Testis (tissue), 3 donors: Measurements from ENCODE around the gene CEACAM18. TPM values are rescaled to one million over a fixed set of nuclear protein-coding genes. Genes with fewer than 3 reads are reported as not detected.

Experiments
- DNase-seq: peaks from one replicate; pipeline ENCODE4 v3.0.0-alpha.2; 2019
- H3K27ac ChIP-seq, 2 donors: fragments of 200-600 bp; sonication (generic); one replicate each; pipeline ENCODE4 v1.5.1; 2019
- H3K27me3 ChIP-seq: fragments of 200-600 bp; sonication (generic); one replicate; pipeline ENCODE4 v1.5.1; 2019
- H3K36me3 ChIP-seq: fragments of 200-600 bp; sonication (generic); one replicate; pipeline ENCODE4 v1.5.1; 2017; ENCODE audit warnings: low read depth; ENCODE audit errors: missing control alignments
- H3K4me1 ChIP-seq: fragments of 200-600 bp; sonication (generic); one replicate; pipeline ENCODE4 v1.5.1; 2019
- H3K4me3 ChIP-seq, 2 donors: fragments of 200-600 bp; sonication (generic); one replicate each; pipeline ENCODE4 v1.5.1; 2017 to 2019
- H3K9me3 ChIP-seq: fragments of 200-600 bp; sonication (generic); one replicate; pipeline ENCODE4 v1.5.1; 2017
- CTCF ChIP-seq, 3 experiments: fragments of 450-650 bp in 2 of 3; fragments of 200-600 bp in 1 of 3; sonication (generic) in 1 of 3; IDR thresholded peaks; one replicate each; pipeline ENCODE4 v1.5.1; 2016 to 2019; ENCODE audit warnings: antibody characterized with exemption in 3 of 3, mild to moderate bottlenecking in 2 of 3, moderate library complexity in 1 of 3
- POLR2A ChIP-seq: fragments of 450-650 bp; IDR thresholded peaks from one replicate; pipeline ENCODE4 v1.6.1; 2017; ENCODE audit warnings: antibody characterized with exemption, mild to moderate bottlenecking, moderate library complexity
- WGBS, 2 donors: methylation state at CpG; one replicate each; pipeline ENCODE4 v1.1.5; 2018; 5-methylcytosine and 5-hydroxymethylcytosine counted together
- intact Hi-C: fragments of 100-400 bp; cut with DNase I; formaldehyde crosslinking; loops from one replicate; pipeline ENCODE4 v1.15.1; 2023; ENCODE audit warnings: low total_unique reads
- polyA plus RNA-seq: library from polyadenylated mRNA; stranded (reverse); fragments of 350-450 nt; fragmentation: Illumina TruSeq; extraction: RNeasy Lipid Tissue Mini Kit (QIAGEN cat#74804); gene quantifications from one replicate; pipeline ENCODE4 v1.2.3, GENCODE V29; 2014; ENCODE audit warnings: low read depth, low replicate concordance; ENCODE audit not compliant: insufficient read depth
- total RNA-seq, 2 donors: library from RNA; depleted of rRNA; stranded (reverse); fragments of >200 nt; gene quantifications; one replicate each; pipeline ENCODE4 v1.2.3, GENCODE V29; 2016

Gene CEACAM18
- total and polyA plus RNA-seq, 3 donors from 2014 or later = not detected

GRCh38 chr19:51471527-51471926 is 6.8 kb upstream of the CEACAM18 start:
- Histone ChIP-seq H3K36me3 (no peaks in the 10 kb centered on the region), H3K4me1 (no peaks in the 10 kb centered on the region), H3K4me3 (no peak overlapping the region), H3K9me3 (no peaks in the 10 kb centered on the region), H3K27ac (no peak overlapping the region), H3K27me3 (no peaks in the 10 kb centered on the region)
- WGBS, 2 donors = 68 to 81% methylated on average over 1 of the region's 1 CpG
- no peak for DNase-seq
- intact Hi-C loops = no loop called here
- TF ChIP-seq CTCF (IDR thresholded peaks at IDR 0.05) (no peak), POLR2A (no peak)

- intact Hi-C loops = no loop called here
- Histone ChIP-seq H3K36me3 (no peaks in the 10 kb centered on the region), H3K27ac (no peak overlapping the region), H3K9me3 (no peaks in the 10 kb centered on the region), H3K4me1 (no peaks in the 10 kb centered on the region), H3K27me3 (no peaks in the 10 kb centered on the region), H3K4me3 (no peak overlapping the region)
- DNase-seq = no peak
- WGBS, 2 donors = 10 to 14% methylated on average over 4 of the region's 4 CpGs
- TF ChIP-seq POLR2A (no peak), CTCF (IDR thresholded peaks at IDR 0.05) (no peak)
Measured at GRCh38 chr19:51472607-51473006, 5.7 kb upstream of the CEACAM18 start.

- intact Hi-C loops = no loop called here
- no peaks in the 10 kb centered on the region for H3K27me3 ChIP-seq
- no peaks in the 10 kb centered on the region for H3K9me3 ChIP-seq
- no peak overlapping the region for H3K4me3 ChIP-seq
- no peak overlapping the region for H3K27ac ChIP-seq
- TF ChIP-seq POLR2A (no peak), CTCF (IDR thresholded peaks at IDR 0.05) (peak; percentile 73 to 91 (median 85))
- no peaks in the 10 kb centered on the region for H3K4me1 ChIP-seq
- WGBS, 2 donors = 36 to 38% methylated on average over 7 of the region's 7 CpGs
- DNase-seq = peak; percentile 94
- H3K36me3 ChIP-seq = no peaks in the 10 kb centered on the region
Measured at GRCh38 chr19:51473009-51473707, 5.2 kb upstream of the CEACAM18 start.

- H3K4me1 ChIP-seq = no peaks in the 10 kb centered on the region
- DNase-seq = no peak
- no peaks in the 10 kb centered on the region for H3K27me3 ChIP-seq
- H3K36me3 ChIP-seq = no peaks in the 10 kb centered on the region
- TF ChIP-seq CTCF (IDR thresholded peaks at IDR 0.05) (no peak), POLR2A (no peak)
- WGBS, 2 donors = 90 to 91% methylated on average over 3 of the region's 3 CpGs
- H3K4me3 ChIP-seq = no peak overlapping the region
- intact Hi-C loops = no loop called here
- no peaks in the 10 kb centered on the region for H3K9me3 ChIP-seq
- H3K27ac ChIP-seq = no peak overlapping the region
Measured at GRCh38 chr19:51476164-51476563, 2.2 kb upstream of the CEACAM18 start.

GRCh38 chr19:51477344-51477743 is 995 bp upstream of the CEACAM18 start:
- Histone ChIP-seq H3K27me3 (no peaks in the 10 kb centered on the region), H3K4me1 (no peaks in the 10 kb centered on the region), H3K27ac (no peak overlapping the region), H3K4me3 (no peak overlapping the region), H3K9me3 (no peaks in the 10 kb centered on the region), H3K36me3 (no peaks in the 10 kb centered on the region)
- DNase-seq = no peak
- intact Hi-C loops = no loop called here
- 64 to 80% methylated on average over 5 of the region's 5 CpGs for WGBS, 2 donors
- TF ChIP-seq CTCF (IDR thresholded peaks at IDR 0.05) = no peak
- no peak for TF ChIP-seq POLR2A
